DOHH2 (cell line): ENCODE measurements around the gene UGCG.

Experiments
- EZH2phosphoT487 ChIP-seq: fragments of 200-600 bp; sonication (generic); IDR thresholded peaks from 2 replicates; pipeline ENCODE4 v1.6.1; 2017; ENCODE audit warnings: borderline replicate concordance, mild to moderate bottlenecking, antibody characterized with exemption, low read length, moderate library complexity, mixed read lengths
- TF ChIP-seq, protein P1 (sequence below): fragments of 200-600 bp; sonication (generic); IDR thresholded peaks from one replicate; pipeline ENCODE4 v1.5.1; 2014; ENCODE audit warnings: antibody characterized with exemption, mild to moderate bottlenecking, low read depth, low read length; ENCODE audit not compliant: poor library complexity, severe bottlenecking

DNA sequence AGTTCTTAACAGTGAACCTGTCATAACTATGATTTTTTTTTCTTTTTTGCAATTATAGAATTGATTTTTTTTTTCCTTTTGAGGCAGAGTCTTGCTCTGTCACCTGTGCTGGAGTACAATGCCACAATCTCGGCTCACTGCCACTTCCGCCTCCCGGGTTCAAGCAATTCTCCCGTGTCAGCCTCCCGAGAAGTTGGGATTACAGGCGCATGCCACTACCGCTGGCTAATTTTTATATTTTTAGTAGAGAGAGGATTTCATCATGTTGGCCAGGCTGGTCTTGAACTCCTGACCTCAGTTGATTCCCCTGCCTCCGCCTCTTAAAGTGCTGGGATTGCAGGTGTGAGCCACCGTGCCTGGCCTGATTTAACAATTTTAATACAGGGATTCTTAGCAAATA, 21.4 kb downstream of the UGCG start:
- TF ChIP-seq EZH2phosphoT487 = no peak
- TF ChIP-seq, protein P1, sequence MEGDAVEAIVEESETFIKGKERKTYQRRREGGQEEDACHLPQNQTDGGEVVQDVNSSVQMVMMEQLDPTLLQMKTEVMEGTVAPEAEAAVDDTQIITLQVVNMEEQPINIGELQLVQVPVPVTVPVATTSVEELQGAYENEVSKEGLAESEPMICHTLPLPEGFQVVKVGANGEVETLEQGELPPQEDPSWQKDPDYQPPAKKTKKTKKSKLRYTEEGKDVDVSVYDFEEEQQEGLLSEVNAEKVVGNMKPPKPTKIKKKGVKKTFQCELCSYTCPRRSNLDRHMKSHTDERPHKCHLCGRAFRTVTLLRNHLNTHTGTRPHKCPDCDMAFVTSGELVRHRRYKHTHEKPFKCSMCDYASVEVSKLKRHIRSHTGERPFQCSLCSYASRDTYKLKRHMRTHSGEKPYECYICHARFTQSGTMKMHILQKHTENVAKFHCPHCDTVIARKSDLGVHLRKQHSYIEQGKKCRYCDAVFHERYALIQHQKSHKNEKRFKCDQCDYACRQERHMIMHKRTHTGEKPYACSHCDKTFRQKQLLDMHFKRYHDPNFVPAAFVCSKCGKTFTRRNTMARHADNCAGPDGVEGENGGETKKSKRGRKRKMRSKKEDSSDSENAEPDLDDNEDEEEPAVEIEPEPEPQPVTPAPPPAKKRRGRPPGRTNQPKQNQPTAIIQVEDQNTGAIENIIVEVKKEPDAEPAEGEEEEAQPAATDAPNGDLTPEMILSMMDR = no peak
